Esophagus squamous epithelium (tissue), 4 donors: Measurements from ENCODE around the gene CYP3A5.

ENCODE experiments used
- CTCF ChIP-seq, 6 experiments: fragments of 450-650 bp in 4 of 6; fragments of 200-600 bp in 2 of 6; sonication (generic) in 2 of 6; IDR thresholded peaks; one replicate each; pipeline ENCODE4 v1.5.1; 2016 to 2019; ENCODE audit warnings: antibody characterized with exemption in 6 of 6, mild to moderate bottlenecking in 4 of 6, moderate library complexity in 4 of 6
- POLR2A ChIP-seq, 4 donors: fragments of 450-650 bp; IDR thresholded peaks; one replicate each; pipeline ENCODE4 v1.6.1; 2017; ENCODE audit warnings: antibody characterized with exemption in 4 of 4, mild to moderate bottlenecking in 4 of 4, moderate library complexity in 3 of 4

DNA sequence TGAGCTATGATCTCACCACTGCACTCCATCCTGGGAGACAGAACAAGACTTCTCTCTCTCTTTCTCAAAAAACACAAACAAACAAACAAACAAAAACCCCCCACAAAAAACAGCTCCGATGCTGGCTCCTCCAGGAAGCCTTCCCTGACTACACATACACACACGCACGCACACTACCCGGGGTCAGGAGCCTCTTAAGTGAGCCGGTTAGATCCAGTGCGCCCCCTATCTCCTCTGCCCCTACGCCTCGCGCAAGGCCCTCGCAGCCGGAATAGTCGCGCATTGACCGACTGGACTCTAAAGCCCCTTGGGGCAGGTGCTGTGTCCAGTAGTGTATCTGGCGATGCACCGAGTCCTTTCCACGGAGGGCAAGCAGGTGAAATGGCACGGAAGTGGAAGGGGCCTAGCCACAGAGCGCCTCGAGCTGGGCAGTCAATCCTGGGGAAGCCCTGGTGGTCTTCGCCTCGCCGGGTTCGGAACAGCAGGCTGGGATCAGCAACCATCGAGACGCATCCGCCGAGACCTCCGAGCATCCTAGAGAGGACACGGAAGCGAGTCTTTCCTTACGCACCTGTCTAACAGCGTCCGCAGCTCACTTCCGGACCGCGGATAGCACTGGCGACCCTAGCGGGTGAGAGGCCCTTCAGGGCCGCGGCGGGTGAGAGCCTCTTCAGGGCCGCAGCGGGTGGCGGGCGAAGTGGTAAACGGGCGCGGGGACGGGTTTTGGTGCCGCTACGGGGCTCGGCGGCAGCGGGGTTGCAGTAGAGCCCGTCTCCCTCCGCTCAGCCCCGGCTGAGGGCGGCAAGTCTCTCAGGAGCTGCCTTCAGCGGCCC, 63.2 kb downstream of the CYP3A5 start, which contains the start of gene ZSCAN25:
- TF ChIP-seq CTCF (IDR thresholded peaks at IDR 0.05) = peak in 4 of 6 experiments; percentile 4 to 31 (median 12)
- TF ChIP-seq POLR2A (IDR thresholded peaks at IDR 0.05) = peak in 2 of 4 donors; percentile 54 to 56
